ENCODE data around the gene PUS10.

The PUS10 gene

GRCh38 chr2:61017556-61018317 is at the start of gene PUS10, which contains the start of gene PEX13:
TSS of gene PUS10 (minus strand) at chr2:61018255. CDS start at chr2:61011890, 6,365 bp downstream.
TSS of gene PEX13 (plus strand) at chr2:61017720. CDS start at chr2:61017760, 40 bp downstream.
- Histone ChIP-seq H3K27ac (peak within 1 kb of the TSS; percentile 97), H3K9ac (ENCODE audit: insufficient read length) (peak within 1 kb of the TSS; percentile 90), H3K4me3 (peak within 1 kb of the TSS; percentile 91), H3K36me3 (ENCODE audit: insufficient read depth, low read length) (peaks cover 25% of the 10 kb centered on the region), H3K9me3 (ENCODE audit: low read depth, low read length) (no peaks in the 10 kb centered on the region)
- TF ChIP-seq FOXP2 (optimal IDR thresholded peaks at IDR 0.05; ENCODE audit: control extremely low read depth, extremely low read length, insufficient read depth) (no peak), EZH2 (IDR thresholded peaks at IDR 0.05) (no peak), POLR2AphosphoS5 (IDR thresholded peaks at IDR 0.05; ENCODE audit: borderline replicate concordance, low read depth, low read length) (peak; percentile 79)
- DNase-seq (ENCODE audit: low read depth, low spot score) = peak; percentile 55

- Histone ChIP-seq H3K27ac (no peak within 1 kb of the TSS), H3K4me3 (peak within 1 kb of the TSS; percentile 95)
These were observed 48.0 kb upstream of the PUS10 start, which contains the start of gene SANBR for GRCh38 chr2:61065714-61066709. TSS of gene SANBR (plus strand) at chr2:61065871. CDS start at chr2:61070351, 4,480 bp downstream.

GRCh38 chr2:61059382-61059781 is 41.3 kb upstream of the PUS10 start:
- 0 out of 2 replicates have a peak, but pooled peaks cover 3% of the 10 kb centered on the region for H3K36me3 ChIP-seq (ENCODE audit: insufficient read depth, low read length)
- H3K9me3 ChIP-seq (ENCODE audit: low read depth, low read length) = no peaks in the 10 kb centered on the region
- no peak for DNase-seq (ENCODE audit: low read depth, low spot score)
- H3K9ac ChIP-seq (ENCODE audit: insufficient read length) = no peak overlapping the region
- TF ChIP-seq FOXP2 (optimal IDR thresholded peaks at IDR 0.05; ENCODE audit: control extremely low read depth, extremely low read length, insufficient read depth) (no peak), EZH2 (IDR thresholded peaks at IDR 0.05) (no peak), POLR2AphosphoS5 (IDR thresholded peaks at IDR 0.05; ENCODE audit: borderline replicate concordance, low read depth, low read length) (no peak)
- H3K4me3 ChIP-seq = no peak overlapping the region
- H3K27ac ChIP-seq = no peak overlapping the region

More at GRCh38 chr2:61065714-61066709, 48.0 kb upstream of the PUS10 start, which contains the start of gene SANBR:
- no peaks in the 10 kb centered on the region for H3K9me3 ChIP-seq (ENCODE audit: low read depth, low read length)
- TF ChIP-seq POLR2AphosphoS5 (IDR thresholded peaks at IDR 0.05; ENCODE audit: borderline replicate concordance, low read depth, low read length) (peak; percentile 62; the same call in 1 of the 2 replicates), EZH2 (IDR thresholded peaks at IDR 0.05) (no peak)
- peak within 1 kb of the TSS; percentile 75 for H3K9ac ChIP-seq (ENCODE audit: insufficient read length)
- no peaks in the 10 kb centered on the region for H3K36me3 ChIP-seq (ENCODE audit: insufficient read depth, low read length)
- no peak for DNase-seq (ENCODE audit: low read depth, low spot score)

GRCh38 chr2:61057562-61057961 is 39.5 kb upstream of the PUS10 start:
- Histone ChIP-seq H3K36me3 (ENCODE audit: insufficient read depth, low read length) (0 out of 2 replicates have a peak, but pooled peaks cover 8% of the 10 kb centered on the region), H3K27ac (no peak overlapping the region), H3K9me3 (ENCODE audit: low read depth, low read length) (no peaks in the 10 kb centered on the region), H3K9ac (ENCODE audit: insufficient read length) (no peak overlapping the region), H3K4me3 (no peak overlapping the region)
- DNase-seq (ENCODE audit: low read depth, low spot score) = no peak
- TF ChIP-seq EZH2 (IDR thresholded peaks at IDR 0.05) = no peak

- Histone ChIP-seq H3K9ac (ENCODE audit: insufficient read length) (no peak overlapping the region), H3K27ac (no peak overlapping the region), H3K9me3 (ENCODE audit: low read depth, low read length) (no peaks in the 10 kb centered on the region), H3K4me3 (no peak overlapping the region), H3K36me3 (ENCODE audit: insufficient read depth, low read length) (0 out of 2 replicates have a peak, but pooled peaks cover 8% of the 10 kb centered on the region)
- no peak for DNase-seq (ENCODE audit: low read depth, low spot score)
- TF ChIP-seq FOXP2 (optimal IDR thresholded peaks at IDR 0.05; ENCODE audit: control extremely low read depth, extremely low read length, insufficient read depth) (no peak), POLR2AphosphoS5 (IDR thresholded peaks at IDR 0.05; ENCODE audit: borderline replicate concordance, low read depth, low read length) (no peak), EZH2 (IDR thresholded peaks at IDR 0.05) (no peak)
These were observed 37.5 kb upstream of the PUS10 start for GRCh38 chr2:61055557-61055956.

GRCh38 chr2:61045999-61046398 is 27.9 kb upstream of the PUS10 start:
- TF ChIP-seq FOXP2 (optimal IDR thresholded peaks at IDR 0.05; ENCODE audit: control extremely low read depth, extremely low read length, insufficient read depth) = no peak
- Histone ChIP-seq H3K9me3 (ENCODE audit: low read depth, low read length) (no peaks in the 10 kb centered on the region), H3K36me3 (ENCODE audit: insufficient read depth, low read length) (peaks cover 41% of the 10 kb centered on the region), H3K27ac (no peak overlapping the region), H3K4me3 (no peak overlapping the region), H3K9ac (ENCODE audit: insufficient read length) (no peak overlapping the region)
- no peak for DNase-seq (ENCODE audit: low read depth, low spot score)

GRCh38 chr2:61045226-61045625 is 27.2 kb upstream of the PUS10 start:
- Histone ChIP-seq H3K36me3 (ENCODE audit: insufficient read depth, low read length) (peaks cover 41% of the 10 kb centered on the region), H3K27ac (peak overlapping the region; percentile 8; the same call in 1 of the 2 replicates), H3K4me3 (no peak overlapping the region), H3K9ac (ENCODE audit: insufficient read length) (no peak overlapping the region), H3K9me3 (ENCODE audit: low read depth, low read length) (no peaks in the 10 kb centered on the region)
- DNase-seq (ENCODE audit: low read depth, low spot score) = no peak
- no peak for TF ChIP-seq FOXP2 (optimal IDR thresholded peaks at IDR 0.05; ENCODE audit: control extremely low read depth, extremely low read length, insufficient read depth)
- TF ChIP-seq EZH2 (IDR thresholded peaks at IDR 0.05) = no peak
- TF ChIP-seq POLR2AphosphoS5 (IDR thresholded peaks at IDR 0.05; ENCODE audit: borderline replicate concordance, low read depth, low read length) = no peak

GRCh38 chr2:61044636-61045035 is 26.6 kb upstream of the PUS10 start:
- no peak for TF ChIP-seq EZH2 (IDR thresholded peaks at IDR 0.05)
- no peak overlapping the region for H3K9ac ChIP-seq (ENCODE audit: insufficient read length)
- no peak overlapping the region for H3K27ac ChIP-seq
- H3K4me3 ChIP-seq = no peak overlapping the region
- no peaks in the 10 kb centered on the region for H3K9me3 ChIP-seq (ENCODE audit: low read depth, low read length)
- no peak for DNase-seq (ENCODE audit: low read depth, low spot score)
- H3K36me3 ChIP-seq (ENCODE audit: insufficient read depth, low read length) = peaks cover 41% of the 10 kb centered on the region

Data from SK-N-MC (cell line).